Measurements from ENCODE around the gene PTPRK.

The PTPRK gene

GRCh38 chr6:128241216-128241615 lies 279.2 kb downstream of the PTPRK start:
- no peak for DNase-seq

- no peak for DNase-seq
Observed at GRCh38 chr6:128240024-128240428, 280.4 kb downstream of the PTPRK start.

GRCh38 chr6:128239146-128239545 lies 281.3 kb downstream of the PTPRK start:
- no peak for DNase-seq

- DNase-seq = no peak
Observed at GRCh38 chr6:128238225-128238624, 282.2 kb downstream of the PTPRK start.

GRCh38 chr6:128235556-128235955 lies 284.8 kb downstream of the PTPRK start:
- no peak for DNase-seq

- no peak for DNase-seq
Observed at GRCh38 chr6:128233531-128233930, 286.9 kb downstream of the PTPRK start.

- no peak for DNase-seq
Observed at GRCh38 chr6:128230267-128230989, 290.0 kb downstream of the PTPRK start.

GRCh38 chr6:128225612-128226011 lies 294.8 kb downstream of the PTPRK start:
- DNase-seq = no peak

GRCh38 chr6:128216917-128217316 lies 303.5 kb downstream of the PTPRK start:
- DNase-seq = no peak

- DNase-seq = no peak
Observed at GRCh38 chr6:128209771-128210170, 310.6 kb downstream of the PTPRK start.

- DNase-seq = no peak
Observed at GRCh38 chr6:128208851-128209580, 311.4 kb downstream of the PTPRK start.

- no peak for DNase-seq
Observed at GRCh38 chr6:128208078-128208477, 312.3 kb downstream of the PTPRK start.

- no peak for DNase-seq
Observed at GRCh38 chr6:128206610-128207426, 313.6 kb downstream of the PTPRK start.

GRCh38 chr6:128204616-128205015 lies 315.8 kb downstream of the PTPRK start:
- DNase-seq = no peak

- DNase-seq = no peak
Observed at GRCh38 chr6:128202169-128202765, 318.1 kb downstream of the PTPRK start.

GRCh38 chr6:128200789-128201188 lies 319.6 kb downstream of the PTPRK start:
- DNase-seq = no peak

GRCh38 chr6:128199461-128199860 lies 320.9 kb downstream of the PTPRK start:
- DNase-seq = no peak

GRCh38 chr6:128192972-128193371 lies 327.4 kb downstream of the PTPRK start:
- DNase-seq = no peak

GRCh38 chr6:128188678-128189077 lies 331.7 kb downstream of the PTPRK start:
- DNase-seq = no peak

- no peak for DNase-seq
Observed at GRCh38 chr6:128186729-128187128, 333.7 kb downstream of the PTPRK start.

- DNase-seq = no peak
Observed at GRCh38 chr6:128179876-128180438, 340.4 kb downstream of the PTPRK start.

GRCh38 chr6:128174724-128175123 lies 345.7 kb downstream of the PTPRK start:
- DNase-seq = peak; percentile 51

Data from DMS53 (cell line).